Ishikawa (cell line): ENCODE measurements around the gene RBFOX1.

Experiments used
- CEBPB ChIP-seq: IDR thresholded peaks from 2 replicates; pipeline ENCODE4 v1.6.1; 2012
- CREB1 ChIP-seq: IDR thresholded peaks from 2 replicates; pipeline ENCODE4 v1.6.1; 2012; ENCODE audit warnings: low read depth
- EGR1 ChIP-seq: IDR thresholded peaks from 2 replicates; pipeline ENCODE4 v1.6.1; 2012
- EP300 ChIP-seq: IDR thresholded peaks from 2 replicates; pipeline ENCODE4 v1.6.1; 2012; ENCODE audit warnings: borderline replicate concordance
- FOXM1 ChIP-seq: IDR thresholded peaks from 2 replicates; pipeline ENCODE4 v1.6.1; 2012; ENCODE audit warnings: low read depth, borderline replicate concordance
- MAX ChIP-seq: IDR thresholded peaks from 2 replicates; pipeline ENCODE4 v1.6.1; 2012
- NFIC ChIP-seq: IDR thresholded peaks from 2 replicates; pipeline ENCODE4 v1.6.1; 2012
- RAD21 ChIP-seq: IDR thresholded peaks from 2 replicates; pipeline ENCODE4 v1.6.1; 2012; ENCODE audit warnings: low read depth
- REST ChIP-seq: IDR thresholded peaks from 2 replicates; pipeline ENCODE4 v1.6.1; 2012; ENCODE audit warnings: low read depth, mild to moderate bottlenecking
- TAF1 ChIP-seq: IDR thresholded peaks from 2 replicates; pipeline ENCODE4 v1.6.1; 2012; ENCODE audit warnings: low read depth, mild to moderate bottlenecking
- TCF12 ChIP-seq: IDR thresholded peaks from 2 replicates; pipeline ENCODE4 v1.6.1; 2012; ENCODE audit warnings: low read depth
- TEAD4 ChIP-seq: IDR thresholded peaks from 2 replicates; pipeline ENCODE4 v1.6.1; 2012
- USF1 ChIP-seq: IDR thresholded peaks from 2 replicates; pipeline ENCODE4 v1.6.1; 2012
- YY1 ChIP-seq: IDR thresholded peaks from 2 replicates; pipeline ENCODE4 v1.6.1; 2012; ENCODE audit warnings: low read depth
- ZBTB7A ChIP-seq: IDR thresholded peaks from 2 replicates; pipeline ENCODE4 v1.6.1; 2012; ENCODE audit warnings: low read depth

RBFOX1 gene

GRCh38 chr16:7304279-7304678 is 28.4 kb upstream of the RBFOX1 start:
- TF ChIP-seq MAX (no peak), TCF12 (no peak), NFIC (no peak), REST (no peak), TEAD4 (no peak), TAF1 (no peak), YY1 (no peak), FOXM1 (no peak), EP300 (no peak), USF1 (no peak), RAD21 (no peak)

- TF ChIP-seq REST: no peak
- TF ChIP-seq TEAD4: no peak
- TF ChIP-seq RAD21: no peak
- TF ChIP-seq EP300: no peak
- no peak for TF ChIP-seq NFIC
- TF ChIP-seq EGR1: no peak
- no peak for TF ChIP-seq TCF12
These were observed 27.7 kb upstream of the RBFOX1 start for GRCh38 chr16:7304958-7305357.

GRCh38 chr16:7313170-7313569 is 19.5 kb upstream of the RBFOX1 start:
- no peak for TF ChIP-seq EP300
- no peak for TF ChIP-seq MAX
- TF ChIP-seq FOXM1: no peak
- no peak for TF ChIP-seq ZBTB7A
- no peak for TF ChIP-seq YY1
- TF ChIP-seq TCF12: no peak
- TF ChIP-seq CEBPB: no peak
- no peak for TF ChIP-seq NFIC
- TF ChIP-seq CREB1: no peak
- no peak for TF ChIP-seq RAD21
- TF ChIP-seq TEAD4: no peak
- no peak for TF ChIP-seq REST
- TF ChIP-seq EGR1: no peak
- TF ChIP-seq USF1: no peak
- no peak for TF ChIP-seq TAF1

- TF ChIP-seq RAD21 (no peak), ZBTB7A (no peak), FOXM1 (no peak), REST (no peak), MAX (no peak), YY1 (no peak), CEBPB (no peak), TEAD4 (no peak), TCF12 (no peak), EP300 (no peak), USF1 (no peak), TAF1 (no peak), CREB1 (no peak), EGR1 (no peak), NFIC (no peak)
These were observed 18.5 kb upstream of the RBFOX1 start for GRCh38 chr16:7314163-7314562.
